H9 (cell line): ENCODE results near the gene ZNRF4. TPM values are rescaled to one million over a fixed set of nuclear protein-coding genes. Genes with fewer than 3 reads are reported as not detected.

Experiments
- DNase-seq: peaks from one replicate; pipeline ENCODE4 v3.0.0-alpha.2; 2017
- H2AFZ ChIP-seq: one replicate; pipeline ENCODE4 v1.6.1; 2013; ENCODE audit warnings: mild to moderate bottlenecking, low read length, control low read depth, moderate library complexity
- H2AK5ac ChIP-seq: 2 replicates; pipeline ENCODE4 v1.6.1; 2013; ENCODE audit warnings: low read length, control low read depth, mixed read lengths; ENCODE audit not compliant: insufficient read length
- H2BK120ac ChIP-seq: one replicate; pipeline ENCODE4 v1.6.1; 2013; ENCODE audit warnings: low read depth, mild to moderate bottlenecking, low read length, control low read depth, inconsistent platforms; ENCODE audit not compliant: poor library complexity, severe bottlenecking
- H2BK12ac ChIP-seq: 2 replicates; pipeline ENCODE4 v1.6.1; 2013; ENCODE audit warnings: low read length, control low read depth, mixed read lengths, low read depth; ENCODE audit not compliant: insufficient read length
- H2BK15ac ChIP-seq: 2 replicates; pipeline ENCODE4 v1.6.1; 2013; ENCODE audit warnings: low read depth, low read length, control low read depth
- H2BK20ac ChIP-seq: one replicate; pipeline ENCODE4 v1.6.1; 2013; ENCODE audit warnings: low read depth, mild to moderate bottlenecking, low read length, control low read depth, inconsistent platforms; ENCODE audit not compliant: poor library complexity, severe bottlenecking
- H2BK5ac ChIP-seq: 2 replicates; pipeline ENCODE4 v1.6.1; 2013; ENCODE audit warnings: low read length, control low read depth, mixed read lengths; ENCODE audit not compliant: insufficient read length
- H3K14ac ChIP-seq: 2 replicates; pipeline ENCODE4 v1.6.1; 2013; ENCODE audit warnings: low read length, control low read depth; ENCODE audit not compliant: insufficient read depth
- H3K18ac ChIP-seq: 2 replicates; pipeline ENCODE4 v1.6.1; 2013; ENCODE audit warnings: low read depth, mild to moderate bottlenecking, mixed read lengths, low read length, control low read depth; ENCODE audit not compliant: insufficient read length
- H3K23ac ChIP-seq: 2 replicates; pipeline ENCODE4 v1.6.1; 2013; ENCODE audit warnings: low read length, control low read depth, mixed read lengths, low read depth; ENCODE audit not compliant: insufficient read length
- H3K23me2 ChIP-seq: 2 replicates; pipeline ENCODE4 v1.6.1; 2013; ENCODE audit warnings: low read depth, mild to moderate bottlenecking, mixed read lengths, low read length, control low read depth; ENCODE audit not compliant: insufficient read length, poor library complexity, severe bottlenecking
- H3K27ac ChIP-seq: 2 replicates; pipeline ENCODE4 v1.5.1; 2013; ENCODE audit warnings: low read length, control low read depth, mixed read lengths, low read depth; ENCODE audit not compliant: insufficient read length
- H3K27me3 ChIP-seq: 2 replicates; pipeline ENCODE4 v1.6.1; 2013; ENCODE audit warnings: low read length, control low read depth, inconsistent platforms; ENCODE audit not compliant: insufficient read depth
- H3K4ac ChIP-seq: 2 replicates; pipeline ENCODE4 v1.6.1; 2013; ENCODE audit warnings: low read depth, mild to moderate bottlenecking, control low read depth, inconsistent platforms, low read length, moderate library complexity
- H3K4me1 ChIP-seq: 2 replicates; pipeline ENCODE4 v1.6.1; 2013; ENCODE audit warnings: low read length, control low read depth, inconsistent platforms; ENCODE audit not compliant: insufficient read depth
- H3K4me2 ChIP-seq: 2 replicates; pipeline ENCODE4 v1.6.1; 2013; ENCODE audit warnings: low read length, control low read depth, mixed read lengths; ENCODE audit not compliant: insufficient read length, insufficient read depth
- H3K56ac ChIP-seq: 2 replicates; pipeline ENCODE4 v1.6.1; 2013; ENCODE audit warnings: low read depth, mild to moderate bottlenecking, mixed read lengths, low read length, control low read depth; ENCODE audit not compliant: insufficient read length
- H3K79me1 ChIP-seq: 2 replicates; pipeline ENCODE4 v1.6.1; 2013; ENCODE audit warnings: low read depth, mild to moderate bottlenecking, moderate library complexity, low read length, control low read depth, inconsistent platforms; ENCODE audit not compliant: insufficient read depth, poor library complexity, severe bottlenecking
- H3K79me2 ChIP-seq: 2 replicates; pipeline ENCODE4 v1.6.1; 2013; ENCODE audit warnings: low read length, control low read depth, inconsistent platforms; ENCODE audit not compliant: insufficient read depth
- H3K9ac ChIP-seq: 2 replicates; pipeline ENCODE4 v1.6.1; 2013; ENCODE audit warnings: low read length, control low read depth, mixed read lengths; ENCODE audit not compliant: insufficient read length; ENCODE audit errors: extremely low read depth
- H3K9me3 ChIP-seq: one replicate; pipeline ENCODE4 v1.6.1; 2013; ENCODE audit warnings: low read depth, low read length, inconsistent platforms; ENCODE audit not compliant: control insufficient read depth
- H3T11ph ChIP-seq: one replicate; pipeline ENCODE4 v1.6.1; 2013; ENCODE audit warnings: mild to moderate bottlenecking, low read length, control low read depth, inconsistent platforms
- H4K20me1 ChIP-seq: one replicate; pipeline ENCODE4 v1.6.1; 2013; ENCODE audit not compliant: control insufficient read depth, insufficient read length, insufficient read depth
- H4K5ac ChIP-seq: 2 replicates; pipeline ENCODE4 v1.6.1; 2013; ENCODE audit warnings: low read depth, mild to moderate bottlenecking, mixed read lengths, low read length, control low read depth; ENCODE audit not compliant: insufficient read length
- H4K8ac ChIP-seq: replicated peaks from 2 replicates; pipeline ENCODE4 v1.6.1; 2013; ENCODE audit warnings: low read length, control low read depth, mixed read lengths, low read depth; ENCODE audit not compliant: insufficient read length
- H4K91ac ChIP-seq: 2 replicates; pipeline ENCODE4 v1.6.1; 2013; ENCODE audit warnings: low read depth, mild to moderate bottlenecking, moderate library complexity, mixed read lengths, low read length, control low read depth; ENCODE audit not compliant: insufficient read length
- H3K27ac Mint-ChIP-seq, 3 experiments: 2 replicates in 2 of 3; 3 replicates in 1 of 3; pipeline ENCODE4 v1.8.0; 2020 to 2021; ENCODE audit warnings: mixed read lengths in 3 of 3, mild to moderate bottlenecking in 1 of 3, moderate library complexity in 1 of 3
- H3K27me3 Mint-ChIP-seq: 2 replicates; pipeline ENCODE4 v1.8.0; 2021; ENCODE audit warnings: low read depth, mild to moderate bottlenecking, moderate library complexity, mixed read lengths
- H3K36me3 Mint-ChIP-seq, 3 experiments: 2 replicates in 2 of 3; 3 replicates in 1 of 3; pipeline ENCODE4 v1.8.0; 2020 to 2021; ENCODE audit warnings: low read depth in 3 of 3, mixed read lengths in 3 of 3; ENCODE audit not compliant: insufficient read depth in 1 of 3
- H3K4me1 Mint-ChIP-seq, 2 experiments: 2 replicates each; pipeline ENCODE4 v1.8.0; 2020; ENCODE audit warnings: mixed read lengths in 2 of 2
- H3K4me3 Mint-ChIP-seq, 2 experiments: 2 replicates in 1 of 2; 3 replicates in 1 of 2; pipeline ENCODE4 v1.8.0; 2020 to 2021; ENCODE audit warnings: mild to moderate bottlenecking in 2 of 2, mixed read lengths in 2 of 2, moderate library complexity in 1 of 2
- H3K9me3 Mint-ChIP-seq, 2 experiments: 2 replicates in 1 of 2; 3 replicates in 1 of 2; pipeline ENCODE4 v1.8.0; 2020; ENCODE audit warnings: mild to moderate bottlenecking in 2 of 2, mixed read lengths in 2 of 2, moderate library complexity in 1 of 2
- WGBS: extraction: QIAGEN DNeasy Blood & Tissue Kit; methylation state at CpG from one replicate; pipeline ENCODE4 v1.1.7; 2013; ENCODE audit warnings: missing lambda C conversion rate, low lambda C conversion rate, mixed read lengths; ENCODE audit not compliant: insufficient read length; ENCODE audit errors: extremely low coverage; 5-methylcytosine and 5-hydroxymethylcytosine counted together
- total RNA-seq: library from RNA; stranded (reverse); gene quantifications from 2 replicates; pipeline ENCODE4 v1.2.1, GENCODE V29; 2021
- TF ChIP-seq, protein P1 (sequence below): fragments of 200-600 bp; sonication (generic); conservative IDR thresholded peaks from 3 replicates; pipeline ENCODE4 v1.8.0; 2021; ENCODE audit warnings: antibody characterized with exemption, mild to moderate bottlenecking

The ZNRF4 gene
- total RNA-seq, 1 experiment from 2014 or later = not detected

DNA sequence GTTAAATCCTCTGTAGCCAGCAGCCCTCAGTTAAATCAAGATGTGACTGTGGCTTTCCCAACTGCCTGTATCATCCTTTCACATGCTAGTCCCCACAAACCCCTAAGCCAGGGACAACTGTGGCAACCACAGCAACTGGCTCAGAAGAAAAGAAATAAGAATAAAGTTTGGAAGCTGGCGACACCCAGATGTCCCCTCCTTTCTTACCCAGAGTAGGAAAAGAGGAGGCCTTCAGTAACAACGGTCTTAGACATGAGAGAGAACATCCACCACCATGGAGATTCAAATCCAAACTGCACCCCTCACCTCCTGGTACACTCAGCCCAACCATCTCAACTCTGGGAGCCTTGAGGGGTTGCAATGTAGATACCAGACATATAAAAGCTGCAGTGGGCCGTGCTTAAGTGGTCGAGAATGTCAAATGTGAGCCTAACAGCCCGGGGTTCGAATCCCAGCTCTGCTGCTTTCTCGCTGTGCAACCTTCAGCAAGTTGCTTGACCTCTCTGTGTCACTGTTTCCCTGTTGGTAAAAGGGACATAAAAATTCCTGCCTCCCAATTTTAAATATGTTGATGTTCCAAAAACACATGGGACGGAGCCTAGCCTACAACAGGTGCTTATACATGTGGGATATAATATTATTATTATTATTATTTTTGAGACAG, 23.8 kb downstream of the ZNRF4 start:
- H3K9ac ChIP-seq = no peak overlapping the region
- H4K20me1 ChIP-seq = no peaks in the 10 kb centered on the region
- H3K36me3 Mint-ChIP-seq = no peaks in the 10 kb centered on the region; a peak in 1 of 7 replicates
- H3K79me1 ChIP-seq = no peaks in the 10 kb centered on the region
- no peaks in the 10 kb centered on the region for H3K79me2 ChIP-seq
- H3K4me1 ChIP-seq = no peaks in the 10 kb centered on the region
- no peak overlapping the region for H2BK120ac ChIP-seq
- peaks cover 70% of the 10 kb centered on the region for H3K27me3 Mint-ChIP-seq
- no peak overlapping the region for H2BK5ac ChIP-seq
- TF ChIP-seq, protein P1, sequence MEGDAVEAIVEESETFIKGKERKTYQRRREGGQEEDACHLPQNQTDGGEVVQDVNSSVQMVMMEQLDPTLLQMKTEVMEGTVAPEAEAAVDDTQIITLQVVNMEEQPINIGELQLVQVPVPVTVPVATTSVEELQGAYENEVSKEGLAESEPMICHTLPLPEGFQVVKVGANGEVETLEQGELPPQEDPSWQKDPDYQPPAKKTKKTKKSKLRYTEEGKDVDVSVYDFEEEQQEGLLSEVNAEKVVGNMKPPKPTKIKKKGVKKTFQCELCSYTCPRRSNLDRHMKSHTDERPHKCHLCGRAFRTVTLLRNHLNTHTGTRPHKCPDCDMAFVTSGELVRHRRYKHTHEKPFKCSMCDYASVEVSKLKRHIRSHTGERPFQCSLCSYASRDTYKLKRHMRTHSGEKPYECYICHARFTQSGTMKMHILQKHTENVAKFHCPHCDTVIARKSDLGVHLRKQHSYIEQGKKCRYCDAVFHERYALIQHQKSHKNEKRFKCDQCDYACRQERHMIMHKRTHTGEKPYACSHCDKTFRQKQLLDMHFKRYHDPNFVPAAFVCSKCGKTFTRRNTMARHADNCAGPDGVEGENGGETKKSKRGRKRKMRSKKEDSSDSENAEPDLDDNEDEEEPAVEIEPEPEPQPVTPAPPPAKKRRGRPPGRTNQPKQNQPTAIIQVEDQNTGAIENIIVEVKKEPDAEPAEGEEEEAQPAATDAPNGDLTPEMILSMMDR = no peak
- DNase-seq = no peak
- no peak overlapping the region for H3K18ac ChIP-seq
- no peak overlapping the region for H4K91ac ChIP-seq
- H4K5ac ChIP-seq = no peak overlapping the region
- H3K56ac ChIP-seq = no peak overlapping the region
- H3K4ac ChIP-seq = no peak overlapping the region
- peak overlapping the region in 1 of 2 experiments; percentile 39; a peak in 1 of 5 replicates for H3K4me3 Mint-ChIP-seq
- H2BK20ac ChIP-seq = no peak overlapping the region
- no peak overlapping the region for H3K27ac Mint-ChIP-seq
- no peak overlapping the region for H4K8ac ChIP-seq
- H2BK12ac ChIP-seq = no peak overlapping the region
- no peaks in the 10 kb centered on the region for H3K27me3 ChIP-seq
- no peak overlapping the region for H3K27ac ChIP-seq
- no peak overlapping the region for H2BK15ac ChIP-seq
- H3K23ac ChIP-seq = no peak overlapping the region
- H2AFZ ChIP-seq = no peak overlapping the region
- no peak overlapping the region for H3T11ph ChIP-seq
- H3K9me3 Mint-ChIP-seq = peaks cover 4 to 24% of the 10 kb centered on the region in 2 experiments; a peak in 4 of 5 replicates
- H3K9me3 ChIP-seq = no peaks in the 10 kb centered on the region
- no peak overlapping the region for H2AK5ac ChIP-seq
- H3K23me2 ChIP-seq = no peaks in the 10 kb centered on the region
- no peak overlapping the region for H3K14ac ChIP-seq
- H3K4me1 Mint-ChIP-seq = peaks cover 2 to 7% of the 10 kb centered on the region in 2 experiments; a peak in 2 of 4 replicates
- no CpG with 5 or more reads among the region's 8 CpGs for WGBS
- H3K4me2 ChIP-seq = no peak overlapping the region
